Activated CD4-positive, CD25-positive, alpha-beta regulatory T cell treated with anti-CD3 and anti-CD28 coated beads, Interleukin-2, amount 50 U/mL, for 24 hours (primary cell): ENCODE measurements around the gene HHAT.

Experiments
- ATAC-seq, 2 donors: fragments of 150-1000 bp; cut with Tn5 transposase; one replicate each; pipeline ENCODE4 v1.10.0; 2021; ENCODE audit warnings: mild to moderate bottlenecking in 1 of 2, moderate library complexity in 1 of 2

HHAT gene

DNA sequence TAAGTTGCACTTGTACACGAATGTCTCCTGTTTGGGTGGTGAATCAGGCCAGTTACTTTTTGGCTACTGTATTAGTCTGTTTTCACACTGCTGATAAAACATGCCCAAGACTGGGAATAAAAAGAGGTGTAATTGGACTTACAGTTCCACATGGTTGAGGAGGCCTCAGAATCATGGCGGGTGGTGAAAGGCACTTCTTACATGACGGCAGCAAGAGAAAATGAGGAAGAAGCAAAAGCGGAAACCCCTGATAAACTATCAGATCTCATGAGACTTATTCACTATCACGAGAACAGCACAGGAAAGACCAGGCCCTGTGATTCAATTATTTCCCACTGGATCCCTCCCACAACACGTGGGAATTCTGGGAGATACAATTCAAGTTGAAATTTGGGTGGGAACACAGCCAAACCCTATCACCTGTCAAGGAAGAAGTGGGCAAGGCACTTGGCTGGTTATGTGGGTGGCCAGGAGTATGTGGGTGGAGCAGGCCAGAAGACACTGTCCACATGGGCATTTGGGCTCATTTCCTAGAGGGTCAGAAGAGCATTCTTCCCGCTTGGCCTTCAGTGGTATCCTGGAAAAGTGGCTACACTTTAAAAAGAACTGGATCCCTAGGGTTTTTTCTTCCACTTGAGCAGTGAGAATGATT is 228.8 kb downstream of the HHAT start:
- no peak for ATAC-seq

DNA sequence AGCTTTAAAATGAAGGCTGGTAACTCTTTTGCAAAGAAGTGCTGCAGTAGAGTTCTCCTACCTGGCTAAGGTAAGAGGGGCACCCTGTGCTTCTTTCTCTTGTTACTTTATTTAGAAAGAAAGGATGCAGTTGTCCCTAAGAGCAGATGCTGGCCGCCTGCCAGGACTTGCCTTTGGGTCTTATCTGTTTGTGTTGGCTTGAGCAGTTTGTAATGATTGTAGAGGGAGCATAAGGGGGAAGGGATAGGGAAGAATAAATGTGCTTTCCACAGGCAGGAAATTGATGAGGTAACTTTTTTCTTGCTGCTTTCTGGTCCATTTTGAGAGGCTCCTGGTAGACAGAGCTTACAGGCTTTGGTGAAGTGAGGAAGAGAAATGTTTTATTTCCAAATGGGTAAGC is 229.6 kb downstream of the HHAT start:
- no peak for ATAC-seq

DNA sequence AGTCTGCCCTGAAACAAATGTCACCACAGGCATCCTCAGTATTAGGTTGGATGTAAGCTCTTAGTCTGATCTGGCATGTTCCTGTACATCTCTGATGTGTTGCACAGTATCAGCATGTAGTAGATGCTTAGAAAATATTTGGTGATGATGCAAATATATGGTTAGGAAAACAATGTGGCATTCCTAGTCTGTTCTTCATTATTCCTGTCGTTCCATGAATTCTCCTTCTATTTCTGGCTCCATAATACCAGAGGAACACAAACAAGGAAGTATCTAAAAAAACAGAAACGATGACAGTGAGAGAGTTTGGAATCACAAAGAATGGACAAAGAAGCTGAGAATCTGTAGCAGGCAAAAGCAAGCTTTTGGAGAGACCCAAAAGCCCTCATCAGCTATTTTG is 236.6 kb downstream of the HHAT start:
- no peak for ATAC-seq

DNA sequence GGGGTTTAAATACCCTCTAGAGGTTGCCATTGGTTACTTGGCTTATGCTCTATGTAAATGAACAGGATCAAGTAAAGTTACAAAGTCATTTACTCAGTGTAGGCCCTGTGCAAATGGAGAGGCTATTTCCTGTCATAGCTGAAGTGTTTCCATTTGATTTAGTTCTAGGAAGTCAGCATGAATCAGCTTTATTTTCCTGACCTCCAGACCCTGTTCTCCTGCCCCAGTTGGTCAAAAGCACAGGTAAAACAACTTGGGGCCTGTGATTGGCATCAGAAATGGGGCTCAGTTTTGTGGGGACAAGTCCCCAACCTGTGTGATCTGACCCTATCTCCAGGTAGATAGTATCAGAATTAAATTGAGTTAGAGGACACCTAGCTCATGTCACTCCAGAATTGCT is 239.9 kb downstream of the HHAT start:
- no peak for ATAC-seq

DNA sequence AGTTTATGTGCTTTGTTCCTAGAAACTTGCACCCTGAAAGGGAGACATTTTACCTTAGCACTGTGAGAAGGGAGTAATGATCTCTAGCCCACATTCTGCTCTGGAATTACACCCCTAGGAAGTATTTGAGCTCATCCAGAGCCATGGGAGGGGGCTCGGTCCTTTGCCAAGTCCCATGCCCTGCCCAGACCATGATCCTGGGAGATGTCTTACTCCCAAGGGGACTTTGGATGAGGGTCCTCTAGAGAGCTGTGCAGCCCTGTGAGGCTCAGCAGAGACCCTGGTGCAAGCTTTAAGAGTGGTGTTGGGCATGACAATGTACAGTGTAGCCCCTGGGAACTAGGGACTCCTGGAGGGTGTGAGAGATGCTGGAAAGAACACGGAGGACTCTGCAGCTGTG is 241.4 kb downstream of the HHAT start:
- ATAC-seq, result no peak

DNA sequence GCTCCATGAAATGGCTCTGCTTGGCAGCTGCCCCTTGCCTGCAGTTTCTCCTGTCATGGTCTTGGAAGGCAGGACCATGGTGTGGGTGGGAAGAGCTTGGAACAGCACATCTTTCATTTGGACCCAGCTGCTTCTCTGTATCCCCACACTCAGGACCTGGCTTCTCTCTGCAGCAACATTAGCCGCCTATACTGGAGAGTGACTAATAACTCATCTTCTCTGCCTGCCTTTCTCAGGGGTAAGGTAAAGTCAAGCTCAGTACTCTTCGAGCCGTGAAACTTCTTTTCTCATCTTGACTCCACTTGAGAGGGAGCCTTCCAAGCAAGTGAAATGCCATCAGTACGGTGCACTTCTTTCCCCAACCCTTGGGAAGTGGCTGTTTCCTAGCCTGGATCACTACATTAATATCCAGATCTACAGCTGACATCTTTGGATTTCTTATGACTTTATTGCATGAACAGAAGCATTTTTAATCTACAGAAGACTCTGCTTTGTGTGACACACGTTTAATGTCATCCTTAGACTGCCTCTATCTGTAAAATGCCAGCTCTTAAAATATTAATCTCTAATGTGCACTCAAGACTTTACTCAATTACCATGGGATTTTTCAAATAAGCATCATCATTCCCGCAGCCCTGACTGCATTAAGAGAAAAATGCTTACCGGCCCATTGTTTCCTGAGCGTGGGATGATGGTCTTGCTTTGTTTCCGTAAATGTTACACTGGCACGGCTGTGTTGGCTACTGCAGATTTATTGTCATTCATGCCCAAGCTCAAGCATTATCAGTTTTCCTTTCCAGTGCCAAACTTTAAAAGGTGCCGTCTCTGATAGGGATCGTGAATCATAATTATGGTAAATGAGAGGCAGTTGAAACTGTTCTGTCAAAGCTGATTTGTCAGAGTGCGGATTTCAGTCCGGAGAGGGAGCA is 242.9 kb downstream of the HHAT start:
- no peak for ATAC-seq

DNA sequence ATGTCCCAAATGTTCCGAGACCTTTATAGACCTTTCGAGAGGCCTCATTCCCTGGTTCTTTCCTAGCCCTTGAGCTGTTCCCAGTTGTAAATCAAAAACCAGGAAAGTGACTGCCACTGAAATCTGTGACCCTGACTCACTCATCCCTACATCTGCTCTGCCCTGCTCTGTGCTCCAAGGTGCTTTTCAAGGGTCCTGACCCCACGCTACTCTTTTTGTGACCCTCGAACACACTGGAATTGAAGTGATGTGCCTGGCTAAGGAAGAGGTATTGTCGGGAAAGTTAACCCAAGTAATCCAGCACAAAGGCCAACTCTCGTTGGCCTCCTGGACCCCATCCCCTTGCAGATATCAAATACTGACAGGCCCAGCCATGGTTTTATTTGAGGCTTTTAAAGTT is 244.4 kb downstream of the HHAT start:
- ATAC-seq, result no peak

DNA sequence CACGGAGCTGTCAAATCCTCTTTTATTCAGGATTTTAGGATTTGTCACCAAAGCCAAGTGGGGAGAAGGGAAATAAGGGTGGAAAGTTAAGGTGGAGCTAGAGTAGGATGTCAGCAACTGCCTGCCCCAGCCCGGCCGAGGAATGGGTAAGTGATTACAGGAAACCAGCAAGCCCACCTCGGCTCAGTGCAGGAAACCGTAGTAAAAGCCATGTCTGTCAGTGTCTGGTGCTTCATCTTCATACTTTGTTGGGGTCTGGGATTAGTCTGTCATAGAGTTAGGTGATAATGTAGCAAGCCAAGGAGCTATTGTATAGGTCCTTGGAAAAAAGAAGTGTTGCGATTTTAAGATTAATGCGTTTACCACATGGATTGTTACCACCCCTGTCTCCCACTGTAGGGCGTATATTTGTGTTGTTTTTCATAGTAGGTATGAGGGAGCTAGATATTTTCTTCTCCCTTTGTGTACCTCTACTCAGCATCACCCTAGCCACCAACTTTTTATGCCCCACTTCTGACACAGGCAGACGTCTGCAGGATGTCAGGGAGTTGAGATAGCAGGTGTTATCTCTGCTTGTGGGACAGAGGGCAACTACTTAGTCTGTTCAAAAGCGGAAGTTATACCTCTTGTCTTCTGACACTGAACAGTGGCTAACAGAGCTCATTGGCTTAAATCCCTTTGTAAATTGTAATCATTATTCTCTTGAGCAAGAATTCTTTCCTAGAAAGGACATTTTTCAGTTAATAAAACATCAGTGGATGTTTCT is 253.7 kb downstream of the HHAT start:
- no peak for ATAC-seq

DNA sequence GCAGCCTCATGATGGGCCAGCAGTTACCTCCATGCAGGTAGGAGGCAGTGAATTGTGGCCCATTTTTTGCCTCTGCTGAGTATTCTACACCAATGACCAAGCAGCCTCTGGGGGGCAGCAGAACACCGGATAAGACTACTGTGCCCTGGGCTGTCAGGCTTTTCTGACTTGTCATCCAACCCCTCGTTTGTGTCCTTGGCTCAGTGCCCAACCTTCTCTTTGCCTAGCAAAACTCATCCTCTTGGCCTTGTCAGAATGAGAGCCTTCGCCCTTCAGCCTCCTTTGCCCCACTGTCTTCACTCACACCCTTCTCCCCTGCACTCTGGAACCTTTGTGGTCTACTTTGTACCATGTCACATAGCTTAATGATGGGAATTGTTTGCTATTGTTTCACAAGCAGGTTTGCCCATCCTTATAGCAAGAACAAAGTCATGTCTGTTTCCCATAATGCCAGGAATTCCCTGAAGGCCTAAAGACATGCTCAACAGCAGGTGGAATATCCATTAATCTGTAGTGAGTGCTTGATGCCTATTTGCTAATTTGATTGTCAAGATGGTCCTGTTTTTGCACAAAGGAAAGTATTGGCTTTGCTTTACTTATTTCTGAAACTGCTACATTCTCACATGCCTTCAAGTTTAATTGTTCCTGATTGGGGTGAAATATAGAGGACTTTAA is 255.9 kb downstream of the HHAT start:
- ATAC-seq, result peak; percentile 35 to 74

DNA sequence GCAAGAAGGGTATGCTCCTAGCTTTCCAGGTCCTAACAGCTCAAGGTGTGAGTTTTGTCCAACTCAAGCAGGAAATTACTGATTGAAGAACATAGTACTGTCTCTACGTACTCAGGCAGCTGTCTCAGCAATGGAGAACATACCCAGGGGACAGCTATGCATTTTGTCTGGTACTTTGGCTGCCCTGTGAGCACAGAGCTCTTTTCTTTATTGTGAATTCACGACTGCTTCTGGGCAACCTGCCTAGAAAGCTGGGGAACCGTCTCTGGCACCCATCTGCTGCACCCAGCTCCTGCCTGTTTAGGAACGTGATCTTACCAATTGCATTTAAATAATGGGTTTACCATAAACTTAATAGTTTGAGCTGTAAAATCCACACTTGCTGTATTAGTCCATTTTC is 258.1 kb downstream of the HHAT start:
- no peak for ATAC-seq

DNA sequence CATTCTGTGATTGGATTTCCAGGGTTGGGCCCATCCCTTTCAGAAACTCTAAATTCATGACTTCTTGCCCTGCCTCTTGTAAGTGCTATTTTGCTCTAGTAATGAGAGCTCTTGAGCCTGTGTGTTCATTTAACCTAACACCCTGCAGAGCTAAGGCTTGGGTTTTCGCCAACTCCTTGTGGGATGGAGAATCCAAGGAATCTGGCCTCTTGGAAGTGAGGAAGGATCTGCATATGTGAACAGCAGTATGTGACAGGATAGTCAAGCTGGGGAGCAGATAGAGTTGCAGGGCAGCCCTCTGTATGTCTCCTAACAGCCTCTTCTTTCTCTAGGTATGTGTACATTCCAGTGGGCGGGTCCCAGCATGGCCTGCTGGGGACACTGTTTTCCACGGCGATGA is 258.9 kb downstream of the HHAT start:
- no peak for ATAC-seq

DNA sequence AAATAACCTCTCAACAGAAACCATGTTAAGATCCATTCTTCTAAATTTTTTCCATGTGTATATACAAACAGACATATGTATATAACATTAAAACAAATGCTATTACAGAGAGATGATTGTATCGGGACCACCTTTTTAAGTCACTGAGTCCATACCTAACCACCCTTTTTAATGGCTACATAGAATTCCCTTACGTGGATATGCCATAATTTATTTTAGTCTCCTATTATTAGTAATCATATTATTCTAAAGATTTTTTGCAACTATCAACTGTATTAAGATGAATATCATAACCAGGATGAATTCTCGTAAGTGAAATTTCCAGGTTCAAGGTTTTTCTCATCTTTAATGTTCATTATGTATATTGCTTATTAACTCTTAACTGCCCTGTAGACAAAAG is 259.7 kb downstream of the HHAT start:
- ATAC-seq, result no peak

DNA sequence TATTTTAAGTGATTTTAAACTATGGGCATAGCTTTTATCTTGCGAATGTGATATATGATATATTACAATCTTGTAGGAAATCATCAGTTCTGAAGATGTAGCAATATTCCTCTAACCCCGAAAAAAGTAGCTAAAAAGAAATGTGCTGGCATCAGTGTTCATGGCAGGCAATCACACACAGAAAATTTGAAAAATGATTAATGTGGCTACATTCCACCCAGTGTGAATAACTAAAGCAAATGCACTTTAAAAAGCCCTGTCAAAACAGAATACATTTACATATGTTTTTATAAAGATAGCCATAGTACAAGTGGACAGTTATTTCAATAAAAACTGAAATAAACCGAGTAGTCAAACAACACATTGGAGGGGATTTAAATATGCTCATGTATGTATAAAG is 260.2 kb downstream of the HHAT start:
- ATAC-seq, result no peak

DNA sequence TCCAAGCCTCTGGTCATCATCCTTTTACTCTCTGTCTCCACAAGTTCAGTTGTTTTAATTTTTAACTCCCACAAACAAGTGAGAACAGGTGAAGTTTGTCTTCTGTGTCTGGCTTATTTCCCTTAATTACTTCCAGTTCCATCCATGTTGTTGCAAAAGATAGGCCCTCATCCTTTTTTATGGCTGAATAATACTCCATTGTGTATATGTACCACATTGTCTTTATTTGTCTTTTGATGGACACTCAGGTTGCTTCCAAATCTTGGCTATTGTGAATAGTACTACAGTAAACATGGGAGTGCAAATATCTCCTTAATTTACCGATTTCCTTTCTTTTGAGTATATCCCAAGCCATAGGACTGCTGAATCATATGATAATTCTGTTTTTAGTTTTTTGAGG is 262.5 kb downstream of the HHAT start:
- no peak for ATAC-seq

DNA sequence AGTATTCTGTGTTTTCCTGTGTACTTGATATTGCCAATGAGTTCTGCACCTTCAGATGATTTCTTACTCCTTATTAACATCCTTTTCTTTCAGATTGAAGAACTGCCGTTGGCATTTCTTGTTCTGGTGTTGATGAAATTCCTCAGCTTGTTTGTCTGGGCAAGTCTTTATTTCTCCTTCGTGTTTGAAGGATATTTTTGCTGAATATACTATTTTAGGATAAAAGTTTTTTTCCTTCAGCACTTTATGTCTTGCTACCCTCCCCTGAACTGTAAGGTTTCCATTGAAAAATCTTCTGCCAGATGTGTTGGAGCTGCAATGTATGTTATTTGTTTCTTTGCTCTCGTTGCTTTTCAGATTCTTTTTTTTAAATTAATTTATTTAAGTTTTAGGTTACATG is 265.9 kb downstream of the HHAT start:
- ATAC-seq, result no peak

DNA sequence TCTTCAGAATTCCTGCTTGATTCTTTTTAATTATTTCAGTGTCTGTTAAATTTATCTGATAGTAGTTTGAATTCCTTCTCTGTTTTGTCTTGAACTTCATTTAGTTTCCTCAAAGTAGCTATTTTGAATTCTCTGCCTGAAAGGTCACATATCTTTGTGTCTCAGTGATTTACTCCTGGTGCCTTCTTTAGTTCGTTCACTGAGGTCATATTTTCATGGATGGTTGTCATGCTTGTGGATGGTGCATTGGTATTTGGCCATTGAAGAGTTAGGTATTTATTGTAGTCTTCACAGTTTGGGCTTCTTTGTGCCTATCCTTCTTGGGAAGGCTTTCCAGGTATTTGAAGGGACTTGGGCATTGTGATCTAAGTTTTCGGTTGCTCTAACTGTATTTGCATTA is 267.9 kb downstream of the HHAT start:
- ATAC-seq, result no peak

DNA sequence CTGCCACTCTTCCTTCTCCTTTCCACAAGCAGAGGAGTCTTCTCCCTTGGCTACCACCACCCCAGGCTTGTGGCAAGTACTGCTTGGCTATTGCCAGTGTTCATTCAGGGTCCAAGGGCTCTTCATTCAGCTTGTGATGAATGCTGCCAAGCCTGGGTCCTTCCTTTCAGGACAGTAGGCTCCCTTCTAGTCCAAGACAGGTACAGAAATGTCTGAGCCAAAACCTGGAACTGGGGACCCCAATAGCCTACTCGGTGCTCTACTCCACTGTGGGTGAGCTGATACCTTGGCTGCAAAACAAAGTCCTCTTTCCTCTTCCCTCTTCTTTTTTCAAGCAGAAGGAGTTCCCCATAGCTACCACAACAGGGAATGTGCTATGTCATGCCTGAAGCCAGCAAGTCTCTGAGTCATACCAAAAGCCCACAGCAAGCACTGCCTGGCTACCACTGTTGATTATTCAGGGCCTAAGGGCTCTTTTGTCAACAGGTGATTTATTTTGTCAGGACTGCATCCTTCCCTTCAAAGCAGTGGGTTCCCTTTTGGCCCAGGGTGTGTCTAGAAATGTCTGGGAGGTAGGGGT is 268.9 kb downstream of the HHAT start:
- no peak for ATAC-seq

DNA sequence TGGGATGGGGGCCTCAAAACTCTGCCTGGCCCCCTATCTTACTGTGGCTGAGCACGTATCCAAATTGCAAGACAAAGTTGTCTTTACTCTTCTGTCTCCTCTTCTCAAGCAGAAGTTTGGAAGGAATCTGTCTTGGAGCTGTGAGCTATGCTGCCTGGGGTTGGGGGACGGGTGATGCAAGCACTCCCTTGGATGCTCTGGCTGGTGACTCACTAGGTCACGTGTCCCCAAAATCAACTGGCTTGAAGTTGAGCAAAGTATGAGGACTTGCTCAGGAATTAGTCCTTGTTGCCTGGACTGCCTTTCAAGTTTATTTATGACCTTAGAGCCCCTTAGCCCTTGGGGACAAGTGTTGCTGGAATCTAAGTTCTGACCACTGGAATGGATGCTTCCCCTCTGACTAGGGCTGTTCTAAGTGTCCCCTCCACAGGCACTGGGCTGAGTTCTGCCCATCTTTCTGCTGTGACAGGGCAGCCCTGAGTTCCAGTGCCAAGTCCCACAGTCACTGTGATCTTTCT is 269.5 kb downstream of the HHAT start:
- ATAC-seq, result no peak

DNA sequence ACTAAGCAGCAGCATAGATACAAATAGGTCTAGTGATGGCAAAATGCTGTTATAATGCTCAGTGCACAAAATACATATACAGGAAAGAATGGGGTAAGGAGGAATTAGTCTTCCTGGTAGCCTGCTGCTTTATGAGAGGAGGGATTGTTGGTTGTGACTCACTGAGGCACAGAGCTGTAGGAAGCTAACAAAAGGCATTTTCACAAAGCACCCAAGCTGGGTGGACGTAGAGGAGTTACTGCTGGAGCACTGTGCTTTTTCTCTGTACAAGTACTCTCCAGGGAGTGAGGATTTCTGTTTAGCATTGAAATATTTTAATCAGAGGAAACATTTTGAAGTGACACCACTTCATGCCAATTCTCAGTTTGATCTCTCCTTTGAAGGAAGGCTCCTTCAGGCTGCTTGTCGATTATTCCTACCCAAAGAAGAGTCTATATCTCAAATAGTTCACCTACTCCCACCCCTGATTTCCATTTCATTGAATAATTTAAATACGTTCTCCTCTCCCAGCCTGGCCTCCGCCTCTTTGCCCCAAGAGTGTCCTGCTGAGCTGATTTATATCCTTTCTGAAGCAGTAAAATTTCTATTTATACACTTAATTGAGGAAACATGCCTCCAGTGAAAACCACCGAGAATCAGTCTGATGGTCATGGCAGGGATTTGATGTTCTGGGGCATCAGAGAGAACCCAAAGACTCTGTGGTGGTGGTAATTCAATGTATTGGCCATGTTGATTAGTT is 271.9 kb downstream of the HHAT start:
- ATAC-seq, result no peak

DNA sequence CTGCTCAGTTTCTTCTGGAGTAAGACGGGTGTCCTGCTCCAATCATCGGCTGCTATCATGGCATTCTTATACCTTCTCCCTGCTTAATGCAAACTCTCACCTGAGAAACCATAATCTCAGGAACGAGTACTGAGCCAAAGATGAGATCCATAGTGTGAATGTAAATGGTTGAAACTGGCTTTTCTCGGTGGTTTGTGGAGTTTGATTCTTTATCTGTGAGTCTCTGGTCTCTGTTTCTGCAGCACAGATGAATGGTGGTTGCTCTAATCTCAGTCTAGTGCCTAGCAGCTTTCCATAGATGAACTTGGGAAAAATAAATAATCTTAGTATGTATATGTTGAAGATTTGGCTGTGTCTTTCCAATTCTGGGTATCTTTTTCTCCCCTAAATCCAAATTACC is 274.4 kb downstream of the HHAT start:
- no peak for ATAC-seq

DNA sequence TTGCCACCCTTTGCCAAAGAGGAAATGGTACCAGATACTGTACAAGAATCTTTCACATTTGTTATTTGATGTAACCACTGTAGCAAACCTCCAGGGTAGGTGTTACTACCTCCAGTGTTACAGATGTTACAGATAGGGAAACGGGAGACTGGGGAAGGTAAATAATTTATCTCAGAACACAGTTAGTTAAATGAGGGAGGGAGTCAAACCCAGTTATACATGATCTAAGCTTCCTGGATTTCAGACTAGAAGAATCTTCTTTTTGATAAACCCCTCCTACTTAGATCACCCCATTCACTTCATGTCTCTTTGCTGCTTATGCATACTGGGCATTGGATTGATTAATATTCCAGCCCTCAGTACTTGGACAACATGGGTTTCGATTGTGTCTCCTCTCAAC is 276.4 kb downstream of the HHAT start:
- ATAC-seq, result no peak

DNA sequence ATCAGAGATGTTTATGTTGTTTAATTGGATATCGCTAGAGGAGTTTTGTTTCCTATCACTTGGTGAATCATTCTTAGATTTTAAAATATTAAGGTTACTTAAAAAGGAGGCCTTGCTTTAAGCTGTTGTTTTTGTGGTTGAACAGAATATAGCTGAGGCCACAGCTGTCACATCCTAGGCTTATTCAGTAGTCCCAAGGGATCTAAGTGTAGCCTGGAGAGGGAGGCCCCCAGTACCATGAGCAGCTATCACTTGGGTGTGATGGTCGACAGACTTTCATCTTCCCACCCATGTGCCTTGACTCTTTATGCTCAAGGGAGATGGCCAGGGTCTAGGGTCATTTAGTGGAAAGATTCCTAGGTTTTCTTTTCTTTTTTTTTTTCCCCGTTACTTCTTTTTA is 278.7 kb downstream of the HHAT start:
- no peak for ATAC-seq
